Tibial nerve (tissue), 4 donors: Measurements from ENCODE around the gene TRAPPC13.

Source experiments
- EP300 ChIP-seq, 2 donors: sonication (generic); formaldehyde crosslinking; IDR thresholded peaks; one replicate each; pipeline ENCODE4 v1.6.1; 2017; ENCODE audit warnings: antibody characterized with exemption in 2 of 2, mild to moderate bottlenecking in 1 of 2
- TF ChIP-seq, protein P1 (sequence below), 5 experiments: fragments of 200-600 bp in 3 of 5; fragments of 450-650 bp in 2 of 5; sonication (generic) in 3 of 5; IDR thresholded peaks; one replicate each; pipeline ENCODE4 v1.5.1; 2016 to 2019; ENCODE audit warnings: antibody characterized with exemption in 5 of 5, mild to moderate bottlenecking in 3 of 5, moderate library complexity in 2 of 5

DNA sequence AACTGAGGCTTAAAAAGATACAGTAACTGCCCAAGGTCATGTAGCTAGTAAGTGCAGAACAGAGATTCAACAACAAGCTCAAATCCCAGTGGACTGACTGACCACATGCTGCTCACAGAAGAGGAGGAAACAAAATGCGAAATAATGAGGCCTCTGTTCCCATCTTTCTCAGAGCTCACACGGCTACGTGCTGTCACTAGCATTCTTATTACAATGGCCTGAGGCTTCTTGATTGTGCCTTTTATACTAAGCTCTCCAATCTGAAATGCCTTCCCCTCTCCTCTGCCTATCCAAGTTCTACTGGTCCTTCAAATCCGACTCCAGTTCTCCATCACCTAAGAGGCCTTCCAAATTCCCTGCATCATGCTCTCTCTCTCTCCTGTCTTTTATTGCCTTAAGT is 71.1 kb downstream of the TRAPPC13 start:
- TF ChIP-seq, protein P1, sequence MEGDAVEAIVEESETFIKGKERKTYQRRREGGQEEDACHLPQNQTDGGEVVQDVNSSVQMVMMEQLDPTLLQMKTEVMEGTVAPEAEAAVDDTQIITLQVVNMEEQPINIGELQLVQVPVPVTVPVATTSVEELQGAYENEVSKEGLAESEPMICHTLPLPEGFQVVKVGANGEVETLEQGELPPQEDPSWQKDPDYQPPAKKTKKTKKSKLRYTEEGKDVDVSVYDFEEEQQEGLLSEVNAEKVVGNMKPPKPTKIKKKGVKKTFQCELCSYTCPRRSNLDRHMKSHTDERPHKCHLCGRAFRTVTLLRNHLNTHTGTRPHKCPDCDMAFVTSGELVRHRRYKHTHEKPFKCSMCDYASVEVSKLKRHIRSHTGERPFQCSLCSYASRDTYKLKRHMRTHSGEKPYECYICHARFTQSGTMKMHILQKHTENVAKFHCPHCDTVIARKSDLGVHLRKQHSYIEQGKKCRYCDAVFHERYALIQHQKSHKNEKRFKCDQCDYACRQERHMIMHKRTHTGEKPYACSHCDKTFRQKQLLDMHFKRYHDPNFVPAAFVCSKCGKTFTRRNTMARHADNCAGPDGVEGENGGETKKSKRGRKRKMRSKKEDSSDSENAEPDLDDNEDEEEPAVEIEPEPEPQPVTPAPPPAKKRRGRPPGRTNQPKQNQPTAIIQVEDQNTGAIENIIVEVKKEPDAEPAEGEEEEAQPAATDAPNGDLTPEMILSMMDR (IDR thresholded peaks at IDR 0.05), result no peak
- TF ChIP-seq EP300 (IDR thresholded peaks at IDR 0.05), result no peak
